Heart right ventricle (tissue), 16 donors: ENCODE measurements around the gene NTPCR. TPM values are rescaled to one million over a fixed set of nuclear protein-coding genes. Genes with fewer than 3 reads are reported as not detected.

Source experiments
- ATAC-seq, 8 donors: fragments of 200-7000 bp; cut with Tn5 transposase; one replicate each; pipeline ENCODE4 v1.9.1; 2020; ENCODE audit warnings: mild to moderate bottlenecking in 8 of 8, moderate library complexity in 8 of 8, moderate number of reproducible peaks in 1 of 8
- DNase-seq, 2 donors: peaks; one replicate each; pipeline ENCODE4 v3.0.0-alpha.2; 2020
- H3K27ac ChIP-seq, 10 donors: fragments of 200-600 bp; sonication (generic) in 2 of 10; one replicate each; pipeline versions ENCODE4 v1.5.0 to v1.8.0; 2020 to 2022; ENCODE audit warnings: mild to moderate bottlenecking in 3 of 10
- H3K27me3 ChIP-seq, 7 donors: fragments of 200-600 bp; one replicate each; pipeline ENCODE4 v1.8.0; 2021 to 2022; ENCODE audit warnings: mild to moderate bottlenecking in 2 of 7
- H3K36me3 ChIP-seq, 9 donors: fragments of 200-600 bp; sonication (generic) in 1 of 9; one replicate each; pipeline versions ENCODE4 v1.5.0 to v1.8.0; 2020 to 2022; ENCODE audit warnings: mild to moderate bottlenecking in 2 of 9
- H3K4me1 ChIP-seq, 9 donors: fragments of 200-600 bp; sonication (generic) in 1 of 9; one replicate each; pipeline versions ENCODE4 v1.5.0 to v1.8.0; 2020 to 2022; ENCODE audit warnings: mild to moderate bottlenecking in 4 of 9
- H3K4me3 ChIP-seq, 10 donors: fragments of 200-600 bp; sonication (generic) in 2 of 10; one replicate each; pipeline versions ENCODE4 v1.5.0 to v1.8.0; 2020 to 2022; ENCODE audit warnings: mild to moderate bottlenecking in 7 of 10, moderate library complexity in 2 of 10
- H3K9me3 ChIP-seq, 11 donors: fragments of 200-600 bp in 10 of 11; sonication (generic) in 2 of 11; one replicate each; pipeline versions ENCODE4 v1.5.0 to v1.8.0; 2013 to 2022; ENCODE audit warnings: mild to moderate bottlenecking in 2 of 11, control low read depth in 1 of 11, moderate library complexity in 1 of 11
- CTCF ChIP-seq, 9 donors: fragments of 200-600 bp; sonication (generic) in 2 of 9; IDR thresholded peaks; one replicate each; pipeline versions ENCODE4 v1.5.0 to v1.8.0; 2021 to 2022; ENCODE audit warnings: antibody characterized with exemption in 9 of 9, mild to moderate bottlenecking in 5 of 9, moderate library complexity in 1 of 9
- WGBS, 2 donors: extraction: QIAGEN DNeasy Blood & Tissue Kit; methylation state at CpG; one replicate each; pipeline ENCODE4 v1.1.7; 2013; ENCODE audit warnings: inconsistent platforms in 1 of 2; 5-methylcytosine and 5-hydroxymethylcytosine counted together
- intact Hi-C, 10 donors: fragments of 100-400 bp; cut with DNase I; formaldehyde crosslinking; loops; one replicate each; pipeline versions ENCODE4 v1.11.1 to v1.14.2; 2022
- polyA plus RNA-seq, 2 donors: library from polyadenylated mRNA; stranded (reverse); fragments of 200-250 nt; gene quantifications; one replicate each; pipeline ENCODE4 v1.2.3, GENCODE V29; 2013
- total RNA-seq, 10 donors: library from RNA; stranded (reverse); fragmentation: NEBNext Ultra II Directional in 3 of 10; extraction: Animal tissue kit (Norgen Biotek cat#: 25700) in 3 of 10; gene quantifications; one replicate each; pipeline versions ENCODE4 v1.2.1 to v1.2.4, GENCODE V29; 2021 to 2023
- donor health status: Arrhythmogenic right ventricular cardiomyopathy.
- donor health status: ischemic (EF 13 %, LVEDD 7.1; RV severe dilation, severe dysfunction).
- donor health status: healthy with polysubstance abuse.
- donor health status: DM: no; HTN: yes; CAD: no.
- donor health status: DM: no; HTN: no; CAD: no.
- donor health status: ischemic (EF 25% LVEDD 6.9; RV normal size, moderate dysfunction).
- donor health status: ischemic (EF 25% LVEDD 5.7; RV mildly dilated, moderate dysfunction).
- donor health status: healthy.
- donor health status: DM: yes; HTN: yes; CAD: no.
- donor health status: Ischemic cardiomyopathy.
- donor health status: ischemic (EF 35%, LVEDD 5.7; RV mildly dilated, moderate dysfunction).
- donor health status: nonischemic (EF 11% LVEDD 7.7; RV severe dilation, severe dysfunction).
- donor health status: DM: yes; HTN: yes; CAD: no.
- donor health status: PGD.
- donor health status: ischemic (EF 29% LVEDD 5.4; RV normal size, mild dysfunction).
- donor health status: nonischemic (EF 23%, LVEDD 6.1; RV moderate dilation, normal function).

NTPCR gene
- total and polyA plus RNA-seq, 12 donors = 51.2 to 88.4 (median 56.8) TPM

- H3K36me3 ChIP-seq = no peaks in the 10 kb centered on the region
- ATAC-seq = no peak
- whole genome bisulfite sequencing, 2 donors = 92 to 97% methylated on average over 2 of the region's 2 CpGs
Observed at GRCh38 chr1:233022246-233022645, 71.8 kb downstream of the NTPCR start.

GRCh38 chr1:233024199-233024598 lies 73.8 kb downstream of the NTPCR start:
- Histone ChIP-seq H3K36me3 (no peaks in the 10 kb centered on the region), H3K4me3 (no peak overlapping the region), H3K27me3 (no peaks in the 10 kb centered on the region), H3K27ac (no peak overlapping the region), H3K4me1 (peaks cover 0 to 19% (median 6%) of the 10 kb centered on the region in 9 donors), H3K9me3 (no peaks in the 10 kb centered on the region)
- no peak for DNase-seq
- no peak for TF ChIP-seq CTCF (IDR thresholded peaks at IDR 0.05)
- ATAC-seq = no peak
- intact Hi-C loops = loop anchor here in 7 of 10 donors (2.0 to 10.0 kb wide), 6 partner anchors 151 to 389 kb away; partner anchors contain the start of gene SIPA1L2 (in 1 of the 7)
- 92 to 98% methylated on average over 9 of the region's 9 CpGs for WGBS, 2 donors

More at GRCh38 chr1:233022246-233022645, 71.8 kb downstream of the NTPCR start:
- Histone ChIP-seq H3K4me3 (no peak overlapping the region), H3K27me3 (no peaks in the 10 kb centered on the region), H3K27ac (no peak overlapping the region), H3K4me1 (peaks cover 0 to 19% (median 6%) of the 10 kb centered on the region in 9 donors), H3K9me3 (no peaks in the 10 kb centered on the region)
- no peak for DNase-seq
- intact Hi-C loops = loop anchor here in 5 of 10 donors (5.0 to 10.0 kb wide), 4 partner anchors 153 to 387 kb away; partner anchors contain the start of gene SIPA1L2 (in 1 of the 5)
- no peak for TF ChIP-seq CTCF (IDR thresholded peaks at IDR 0.05)

- peaks cover 0 to 17% (median 6%) of the 10 kb centered on the region in 9 donors for H3K4me1 ChIP-seq
- H3K4me3 ChIP-seq = no peak overlapping the region
- no peak overlapping the region for H3K27ac ChIP-seq
- intact Hi-C loops = loop anchor here in 8 of 10 donors (1.0 to 10.0 kb wide), 9 partner anchors 147 to 390 kb away; partner anchors contain the start of gene SIPA1L2 (in 1 of the 8)
- H3K27me3 ChIP-seq = no peaks in the 10 kb centered on the region
- TF ChIP-seq CTCF (IDR thresholded peaks at IDR 0.05) = peak; percentile 21 to 73 (median 62)
- H3K36me3 ChIP-seq = no peaks in the 10 kb centered on the region
- no peaks in the 10 kb centered on the region for H3K9me3 ChIP-seq
- WGBS, 2 donors = 60 to 61% methylated on average over 12 of the region's 12 CpGs
- ATAC-seq (peak in 6 of 8 donors; percentile 38 to 78 (median 59)), DNase-seq (peak; percentile 24 to 41)
Observed at GRCh38 chr1:233025157-233025556, 74.7 kb downstream of the NTPCR start.

GRCh38 chr1:233025567-233025966 lies 75.2 kb downstream of the NTPCR start:
- no peaks in the 10 kb centered on the region for H3K36me3 ChIP-seq
- H3K27ac ChIP-seq = no peak overlapping the region
- H3K4me3 ChIP-seq = no peak overlapping the region
- no peaks in the 10 kb centered on the region for H3K27me3 ChIP-seq
- ATAC-seq = no peak
- WGBS, 2 donors = 81 to 88% methylated on average over 2 of the region's 2 CpGs
- no peak for DNase-seq
- H3K4me1 ChIP-seq = peaks cover 0 to 13% (median 5%) of the 10 kb centered on the region in 9 donors
- intact Hi-C loops = loop anchor here in 8 of 10 donors (1.0 to 10.0 kb wide), 9 partner anchors 147 to 391 kb away; partner anchors contain the start of gene SIPA1L2 (in 1 of the 8)
- H3K9me3 ChIP-seq = no peaks in the 10 kb centered on the region
- peak in 2 of 9 donors; percentile 6 to 15 for TF ChIP-seq CTCF (IDR thresholded peaks at IDR 0.05)
